Measurements from ENCODE around the gene APBA1.

DNA sequence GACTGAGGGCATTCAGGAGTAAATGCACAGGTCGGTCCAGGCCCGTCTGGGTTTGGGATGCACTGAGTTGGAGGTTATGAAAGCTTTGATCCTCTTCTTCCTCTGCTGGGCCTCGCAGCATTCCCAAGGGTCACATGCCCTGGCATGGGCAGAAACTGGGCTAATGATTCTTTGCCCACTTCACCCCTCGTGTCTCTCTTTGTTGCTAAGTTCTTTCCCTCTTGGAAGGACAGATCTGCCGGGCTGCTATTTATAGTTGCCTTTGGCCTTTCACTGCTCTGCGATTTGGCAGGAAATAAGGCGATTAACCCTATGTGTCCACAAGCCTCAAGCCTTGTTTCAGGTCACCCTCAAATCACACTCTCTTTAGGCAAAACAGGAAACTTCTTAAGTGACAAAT, 280.2 kb downstream of the APBA1 start:
- TF ChIP-seq, protein P1, sequence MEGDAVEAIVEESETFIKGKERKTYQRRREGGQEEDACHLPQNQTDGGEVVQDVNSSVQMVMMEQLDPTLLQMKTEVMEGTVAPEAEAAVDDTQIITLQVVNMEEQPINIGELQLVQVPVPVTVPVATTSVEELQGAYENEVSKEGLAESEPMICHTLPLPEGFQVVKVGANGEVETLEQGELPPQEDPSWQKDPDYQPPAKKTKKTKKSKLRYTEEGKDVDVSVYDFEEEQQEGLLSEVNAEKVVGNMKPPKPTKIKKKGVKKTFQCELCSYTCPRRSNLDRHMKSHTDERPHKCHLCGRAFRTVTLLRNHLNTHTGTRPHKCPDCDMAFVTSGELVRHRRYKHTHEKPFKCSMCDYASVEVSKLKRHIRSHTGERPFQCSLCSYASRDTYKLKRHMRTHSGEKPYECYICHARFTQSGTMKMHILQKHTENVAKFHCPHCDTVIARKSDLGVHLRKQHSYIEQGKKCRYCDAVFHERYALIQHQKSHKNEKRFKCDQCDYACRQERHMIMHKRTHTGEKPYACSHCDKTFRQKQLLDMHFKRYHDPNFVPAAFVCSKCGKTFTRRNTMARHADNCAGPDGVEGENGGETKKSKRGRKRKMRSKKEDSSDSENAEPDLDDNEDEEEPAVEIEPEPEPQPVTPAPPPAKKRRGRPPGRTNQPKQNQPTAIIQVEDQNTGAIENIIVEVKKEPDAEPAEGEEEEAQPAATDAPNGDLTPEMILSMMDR (IDR thresholded peaks at IDR 0.05; ENCODE audit: insufficient read depth, low read depth, low read length) = no peak
- TF ChIP-seq EZH2 (IDR thresholded peaks at IDR 0.05; ENCODE audit: insufficient read depth, low read length) = no peak

All from astrocyte (in vitro differentiated cells and primary cell).